Brain microvascular endothelial cell (primary cell): Measurements from ENCODE around the gene VSIG1.

ENCODE experiments used
- DNase-seq: peaks from one replicate; pipeline ENCODE4 v3.0.0-alpha.2; 2020
- H3K27ac ChIP-seq: fragments of 250-450 bp; sonication (Bioruptor Pico); 2 replicates; pipeline ENCODE4 v1.5.1; 2020; ENCODE audit warnings: mild to moderate bottlenecking, moderate library complexity
- H3K27me3 ChIP-seq: fragments of 250-450 bp; sonication (Bioruptor Pico); replicated peaks from 2 replicates; pipeline ENCODE4 v1.5.1; 2020; ENCODE audit warnings: mild to moderate bottlenecking
- H3K36me3 ChIP-seq: fragments of 250-450 bp; sonication (Bioruptor Pico); replicated peaks from 2 replicates; pipeline ENCODE4 v1.5.1; 2020; ENCODE audit warnings: mild to moderate bottlenecking
- H3K4me3 ChIP-seq: 2 replicates; pipeline ENCODE4 v1.5.1; 2011; ENCODE audit warnings: low read depth, mild to moderate bottlenecking, control low read depth, low read length, moderate library complexity
- in situ Hi-C: cut with HindIII; loops from 2 replicates; pipeline ENCODE4 v1.10.0; 2017; ENCODE audit warnings: low sequenced_read_pairs, low pct_ligation_motif_present
- TF ChIP-seq, protein P1 (sequence below): IDR thresholded peaks from 2 replicates; pipeline ENCODE4 v1.5.1; 2011; ENCODE audit warnings: low read depth, mild to moderate bottlenecking, moderate library complexity, low read length, control low read depth, inconsistent platforms; ENCODE audit errors: missing control alignments

VSIG1 gene

DNA sequence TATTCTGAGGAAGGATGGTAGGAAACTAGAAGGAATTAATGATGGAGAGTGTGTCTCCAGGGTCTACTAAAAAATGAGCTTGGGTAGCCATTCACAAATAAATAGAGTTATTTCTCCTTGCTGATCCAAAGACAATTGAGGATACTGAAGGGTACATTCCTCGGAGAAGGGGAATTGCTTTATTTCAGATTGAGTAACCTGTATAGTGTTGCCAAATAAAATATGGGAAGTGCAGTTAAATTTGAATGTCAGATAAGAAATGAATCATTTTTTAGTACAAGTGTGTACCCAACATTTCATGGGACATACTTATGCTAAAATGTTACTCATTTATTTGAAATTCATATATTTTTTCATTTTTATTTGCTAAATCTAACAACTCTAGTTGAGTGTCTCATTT is 16.0 kb upstream of the VSIG1 start:
- no peak overlapping the region for H3K4me3 ChIP-seq
- H3K27me3 ChIP-seq = no peaks in the 10 kb centered on the region
- TF ChIP-seq, protein P1, sequence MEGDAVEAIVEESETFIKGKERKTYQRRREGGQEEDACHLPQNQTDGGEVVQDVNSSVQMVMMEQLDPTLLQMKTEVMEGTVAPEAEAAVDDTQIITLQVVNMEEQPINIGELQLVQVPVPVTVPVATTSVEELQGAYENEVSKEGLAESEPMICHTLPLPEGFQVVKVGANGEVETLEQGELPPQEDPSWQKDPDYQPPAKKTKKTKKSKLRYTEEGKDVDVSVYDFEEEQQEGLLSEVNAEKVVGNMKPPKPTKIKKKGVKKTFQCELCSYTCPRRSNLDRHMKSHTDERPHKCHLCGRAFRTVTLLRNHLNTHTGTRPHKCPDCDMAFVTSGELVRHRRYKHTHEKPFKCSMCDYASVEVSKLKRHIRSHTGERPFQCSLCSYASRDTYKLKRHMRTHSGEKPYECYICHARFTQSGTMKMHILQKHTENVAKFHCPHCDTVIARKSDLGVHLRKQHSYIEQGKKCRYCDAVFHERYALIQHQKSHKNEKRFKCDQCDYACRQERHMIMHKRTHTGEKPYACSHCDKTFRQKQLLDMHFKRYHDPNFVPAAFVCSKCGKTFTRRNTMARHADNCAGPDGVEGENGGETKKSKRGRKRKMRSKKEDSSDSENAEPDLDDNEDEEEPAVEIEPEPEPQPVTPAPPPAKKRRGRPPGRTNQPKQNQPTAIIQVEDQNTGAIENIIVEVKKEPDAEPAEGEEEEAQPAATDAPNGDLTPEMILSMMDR = no peak
- in situ Hi-C loops = no loop called here
- no peak overlapping the region for H3K27ac ChIP-seq
- no peaks in the 10 kb centered on the region for H3K36me3 ChIP-seq
- DNase-seq = no peak

DNA sequence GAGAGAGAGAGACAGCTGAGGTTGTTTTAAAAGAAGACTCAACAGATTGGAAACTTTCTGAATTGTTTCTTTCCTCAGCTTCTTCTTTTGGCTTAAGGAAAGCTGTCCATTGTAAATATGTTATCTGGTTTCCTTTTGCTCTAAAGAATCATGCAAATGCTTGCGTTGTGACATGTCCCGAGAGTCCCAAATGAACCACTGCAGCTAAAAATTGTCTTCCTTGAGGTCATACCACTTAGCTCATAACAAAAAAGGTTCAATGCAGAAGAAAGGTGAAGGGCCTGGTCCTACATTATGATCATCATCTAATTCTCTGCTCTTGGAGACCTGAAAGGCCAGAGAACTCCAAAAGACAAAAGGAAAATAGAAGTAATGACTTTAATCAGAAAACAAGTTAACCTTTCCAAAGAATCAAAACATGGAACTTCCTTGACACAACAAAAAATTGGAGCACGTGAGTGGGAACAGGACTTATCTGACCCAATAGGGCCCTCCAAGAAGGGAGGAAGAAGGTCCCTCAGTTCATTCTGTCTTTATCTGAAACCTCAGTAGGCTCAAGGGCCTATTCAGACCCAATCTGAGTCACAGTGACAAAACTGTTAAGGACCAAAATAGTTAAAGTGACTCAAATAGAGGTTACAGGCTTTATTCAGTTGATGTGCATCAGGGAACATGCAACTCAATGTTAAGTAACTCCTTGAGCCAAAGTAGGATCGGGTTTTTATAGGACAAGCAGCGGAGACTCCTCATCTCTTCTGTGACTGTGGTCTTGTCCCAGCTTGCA is 14.7 kb upstream of the VSIG1 start:
- no peak for DNase-seq
- Histone ChIP-seq H3K4me3 (no peak overlapping the region), H3K36me3 (no peaks in the 10 kb centered on the region), H3K27ac (no peak overlapping the region), H3K27me3 (no peaks in the 10 kb centered on the region)
- in situ Hi-C loops = no loop called here
- TF ChIP-seq, protein P1 = no peak

DNA sequence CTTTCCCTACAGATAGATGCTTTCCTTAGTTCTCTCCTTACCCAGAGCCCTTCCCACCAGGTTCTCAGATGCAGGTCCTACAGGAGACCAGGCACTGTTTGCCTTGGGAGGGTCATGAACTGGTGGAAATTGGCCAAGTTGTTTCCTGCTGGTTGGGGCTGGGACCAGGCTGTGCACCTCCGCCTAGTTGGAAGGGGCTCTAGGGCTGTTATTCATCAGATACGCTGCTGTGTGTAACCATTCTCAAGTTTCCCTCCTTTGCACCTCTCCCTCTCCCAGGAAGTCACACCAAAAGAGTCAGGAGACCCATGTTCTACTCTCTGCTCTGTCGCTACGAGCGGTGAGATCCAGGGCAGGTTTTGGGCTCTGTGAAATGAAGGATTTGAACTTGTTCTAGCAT is 11.9 kb upstream of the VSIG1 start:
- no peaks in the 10 kb centered on the region for H3K27me3 ChIP-seq
- DNase-seq = no peak
- TF ChIP-seq, protein P1 = no peak
- no peak overlapping the region for H3K4me3 ChIP-seq
- no peaks in the 10 kb centered on the region for H3K36me3 ChIP-seq
- in situ Hi-C loops = no loop called here
- no peak overlapping the region for H3K27ac ChIP-seq

DNA sequence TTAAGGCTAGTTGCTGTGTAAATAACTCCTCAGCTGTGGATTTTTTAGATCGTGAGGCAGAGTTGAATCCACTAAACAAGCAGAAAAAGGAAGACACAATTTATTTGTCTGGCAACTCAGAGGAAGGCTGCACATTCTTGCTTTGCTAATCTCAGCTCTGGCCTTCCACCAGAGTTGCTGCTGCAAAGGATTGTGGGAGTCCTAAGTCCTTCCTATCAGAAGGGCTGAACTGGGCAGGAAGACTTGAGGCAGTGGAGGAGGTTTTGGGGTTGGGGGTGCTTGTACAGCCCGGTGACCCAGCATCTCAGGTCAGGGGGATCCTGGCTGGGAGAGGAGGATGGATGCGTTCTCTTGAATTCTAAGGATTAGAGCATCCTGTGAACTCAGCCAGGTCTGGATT is 11.0 kb upstream of the VSIG1 start:
- DNase-seq = no peak
- Histone ChIP-seq H3K4me3 (no peak overlapping the region), H3K27ac (no peak overlapping the region), H3K36me3 (no peaks in the 10 kb centered on the region), H3K27me3 (no peaks in the 10 kb centered on the region)
- TF ChIP-seq, protein P1 = no peak
- in situ Hi-C loops = no loop called here

DNA sequence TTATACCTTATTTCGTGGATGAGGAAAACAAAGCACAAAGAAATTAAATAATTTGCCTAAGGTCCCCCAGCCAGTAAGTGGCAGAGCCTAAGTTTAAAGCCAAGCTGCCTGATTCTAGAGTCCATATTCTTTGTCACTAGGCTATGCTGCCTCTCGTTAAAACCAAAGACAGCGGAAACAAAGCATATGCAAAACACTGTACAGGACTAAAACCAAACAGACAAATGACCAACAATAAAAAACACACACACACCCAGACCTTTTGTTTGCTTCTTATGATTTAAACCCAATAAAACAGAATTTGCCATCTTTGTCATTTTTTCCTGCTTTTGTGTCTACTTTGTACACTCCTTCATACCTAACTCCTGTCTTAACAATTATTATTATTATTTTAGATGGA is 10.1 kb upstream of the VSIG1 start:
- H3K27me3 ChIP-seq = no peaks in the 10 kb centered on the region
- no peak overlapping the region for H3K4me3 ChIP-seq
- TF ChIP-seq, protein P1 = no peak
- H3K27ac ChIP-seq = no peak overlapping the region
- no peak for DNase-seq
- H3K36me3 ChIP-seq = no peaks in the 10 kb centered on the region
- in situ Hi-C loops = no loop called here

DNA sequence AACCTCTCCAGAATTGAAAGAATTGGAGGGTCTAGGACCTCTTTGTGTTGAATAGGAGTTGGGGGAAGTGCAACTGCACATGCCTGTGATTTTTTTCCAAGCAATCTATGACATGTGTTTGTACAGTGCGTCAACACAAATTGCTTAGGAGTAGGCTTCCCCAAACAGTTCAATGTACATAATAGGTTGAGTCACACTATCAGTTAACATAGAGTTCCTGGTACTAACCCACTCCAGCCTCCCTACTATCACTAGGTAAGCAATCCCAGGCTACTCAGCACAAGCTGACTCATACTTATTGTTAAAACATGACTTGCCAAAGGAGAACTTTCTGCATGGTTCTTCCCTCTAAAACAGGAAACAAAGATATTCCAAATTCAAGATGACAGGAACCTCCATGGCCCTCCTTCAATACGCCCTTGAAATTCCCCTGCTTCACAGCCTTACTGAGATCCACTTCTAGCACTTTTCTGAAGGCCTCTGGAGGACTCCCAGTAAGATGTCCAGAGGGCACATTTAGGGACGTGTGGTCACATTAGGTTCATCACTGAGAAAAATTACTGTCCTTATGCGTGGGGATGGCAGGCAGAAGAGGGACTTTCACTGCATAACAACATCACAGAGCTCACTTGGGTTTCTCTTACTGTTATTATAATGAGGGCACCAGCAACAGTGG is 8.4 kb upstream of the VSIG1 start:
- H3K27me3 ChIP-seq = no peaks in the 10 kb centered on the region
- no peaks in the 10 kb centered on the region for H3K36me3 ChIP-seq
- peak; percentile 90 for DNase-seq
- peak overlapping the region; percentile 82 for H3K27ac ChIP-seq
- TF ChIP-seq, protein P1 = no peak
- in situ Hi-C loops = no loop called here
- H3K4me3 ChIP-seq = no peak overlapping the region
